GM10266 (cell line): ENCODE data around the gene FBXL15.
A peak's percentile ranks its signal among the peaks of the same experiment; 100 is the strongest.

Experiments used
- DNase-seq: peaks from one replicate; pipeline ENCODE4 v3.0.0; 2012; ENCODE audit errors: extremely low spot score
- CTCF ChIP-seq: IDR thresholded peaks from 2 replicates; pipeline ENCODE4 v1.5.1; 2012; ENCODE audit warnings: mild to moderate bottlenecking, low read depth; ENCODE audit not compliant: control insufficient read depth, insufficient read depth; ENCODE audit errors: missing control alignments

The FBXL15 gene

GRCh38 chr10:102425444-102425843 is 4.8 kb downstream of the FBXL15 start:
- TF ChIP-seq CTCF: no peak
- DNase-seq: no peak

DNA sequence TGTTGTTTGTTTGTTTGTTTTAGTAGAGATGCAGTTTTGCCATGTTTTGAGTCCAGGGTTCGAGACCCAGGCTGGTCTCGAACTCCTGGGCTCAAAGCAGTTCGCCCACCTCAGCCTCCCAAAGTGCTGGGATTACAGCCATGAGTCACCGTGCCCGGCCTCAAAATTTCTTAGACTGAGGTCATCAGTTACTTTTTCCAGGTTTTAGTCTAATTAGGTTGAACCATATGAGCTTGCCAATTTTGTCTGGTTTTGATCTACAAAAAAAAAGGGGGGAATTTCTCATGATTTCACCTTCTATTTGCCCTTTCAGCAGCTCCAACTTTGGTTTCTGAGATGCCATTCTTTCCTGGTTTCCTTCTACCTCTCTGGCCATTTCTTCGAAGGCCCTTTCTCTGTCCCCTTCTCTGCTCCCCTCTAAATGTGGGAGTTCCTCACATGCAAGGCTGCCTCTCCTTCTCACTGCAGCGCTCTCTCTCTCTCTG is 6.2 kb downstream of the FBXL15 start:
- no peak for TF ChIP-seq CTCF
- DNase-seq: no peak

DNA sequence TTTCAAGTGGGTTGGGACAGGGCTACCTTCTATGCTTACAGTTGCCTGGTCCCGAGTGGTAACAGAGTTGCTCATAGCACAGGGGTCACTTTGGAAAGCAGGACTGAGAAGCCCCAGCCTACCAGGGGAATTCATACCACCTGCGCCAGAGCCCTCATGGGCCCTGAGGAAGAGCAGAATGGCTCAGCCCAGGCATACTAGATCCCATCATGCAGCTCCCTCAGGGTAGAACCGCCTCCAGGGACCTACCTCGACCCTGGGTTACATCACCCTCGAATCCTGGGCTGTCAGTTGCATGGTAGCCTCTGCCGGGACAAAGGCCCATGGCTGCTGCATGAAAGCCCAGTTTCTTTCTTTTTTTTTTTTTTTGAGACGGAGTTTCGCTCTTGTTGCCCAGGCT is 8.8 kb downstream of the FBXL15 start:
- no peak for TF ChIP-seq CTCF
- no peak for DNase-seq

DNA sequence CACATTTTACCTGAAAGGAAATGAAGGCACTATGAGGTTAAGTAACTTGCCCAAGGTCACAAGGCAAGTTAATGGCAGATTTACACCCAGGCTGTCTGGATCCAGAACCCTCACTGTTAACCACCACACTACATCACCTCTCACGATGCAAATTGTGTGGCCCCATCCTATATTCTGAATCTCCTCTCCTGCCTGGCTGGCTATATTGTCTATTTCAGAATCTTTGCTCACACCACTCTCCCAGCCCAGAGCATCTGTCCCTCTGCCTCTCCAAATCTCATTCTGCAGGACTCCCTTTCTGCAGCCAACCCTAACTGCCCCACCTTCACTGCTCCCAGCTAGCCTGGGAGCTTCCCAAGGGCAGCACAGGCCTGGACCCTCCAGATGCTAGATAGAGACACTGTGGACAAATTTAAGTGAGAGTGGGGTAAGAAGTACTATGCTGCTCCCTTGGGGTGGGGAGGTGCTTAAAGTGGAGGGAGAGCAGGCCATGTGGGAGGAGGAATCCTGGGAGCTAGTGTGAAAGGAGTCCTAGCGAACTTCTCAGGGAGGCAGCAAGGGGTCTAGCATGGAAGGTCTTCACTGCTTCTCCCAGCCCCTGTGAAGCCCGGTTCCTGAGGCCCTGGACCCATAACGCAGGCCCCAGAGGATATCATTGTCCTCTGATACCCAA is 11.0 kb downstream of the FBXL15 start:
- TF ChIP-seq CTCF: no peak
- DNase-seq: peak; percentile 18

- TF ChIP-seq CTCF: no peak
- DNase-seq: peak; percentile 88
Measured at GRCh38 chr10:102432162-102432950, 11.7 kb downstream of the FBXL15 start, which contains the start of gene CUEDC2. TSS of gene CUEDC2 (minus strand) at chr10:102432574. CDS start at chr10:102425188, 7,386 bp downstream.

DNA sequence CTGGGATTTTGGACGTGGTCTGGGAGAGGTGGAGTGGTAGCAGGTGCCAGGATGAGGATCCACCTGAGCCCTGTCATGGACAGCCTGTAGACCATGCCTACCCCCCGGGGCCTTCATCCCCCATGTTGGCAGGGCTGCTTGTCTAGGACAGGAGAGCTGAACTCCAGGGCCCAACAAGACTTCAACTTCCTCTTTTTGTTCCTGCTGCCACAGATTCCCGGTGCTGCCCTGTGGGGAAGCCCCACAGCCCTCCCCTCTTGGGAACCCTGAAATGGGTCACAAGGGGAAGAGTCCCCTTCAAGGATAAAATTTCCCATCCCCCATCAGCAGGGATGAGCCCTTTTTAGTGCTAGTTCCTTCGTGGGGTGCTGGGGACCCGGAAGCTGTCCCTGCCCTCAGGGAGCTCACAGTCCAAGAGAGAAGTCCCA is 13.0 kb downstream of the FBXL15 start:
- no peak for TF ChIP-seq CTCF
- DNase-seq: no peak
